SH-SY5Y (cell line): Measurements from ENCODE around the gene WDFY4.

Experiments
- GATA2 ChIP-seq: IDR thresholded peaks from 2 replicates; pipeline ENCODE4 v1.6.1; 2011; ENCODE audit warnings: mild to moderate bottlenecking, low read depth, low read length
- GATA3 ChIP-seq: IDR thresholded peaks from 2 replicates; pipeline ENCODE4 v1.6.1; 2011; ENCODE audit warnings: low read depth, mild to moderate bottlenecking, low read length, moderate library complexity

- TF ChIP-seq GATA3 (no peak), GATA2 (no peak)
Measured at GRCh38 chr10:48813825-48814224, 129.2 kb downstream of the WDFY4 start.
